ENCODE data around the gene MYO7B. TPM values are rescaled to one million over a fixed set of nuclear protein-coding genes. Genes with fewer than 3 reads are reported as not detected.

Gene MYO7B
- total RNA-seq, 2 experiments from 2014 or later: 0.15 to 0.17 TPM

DNA sequence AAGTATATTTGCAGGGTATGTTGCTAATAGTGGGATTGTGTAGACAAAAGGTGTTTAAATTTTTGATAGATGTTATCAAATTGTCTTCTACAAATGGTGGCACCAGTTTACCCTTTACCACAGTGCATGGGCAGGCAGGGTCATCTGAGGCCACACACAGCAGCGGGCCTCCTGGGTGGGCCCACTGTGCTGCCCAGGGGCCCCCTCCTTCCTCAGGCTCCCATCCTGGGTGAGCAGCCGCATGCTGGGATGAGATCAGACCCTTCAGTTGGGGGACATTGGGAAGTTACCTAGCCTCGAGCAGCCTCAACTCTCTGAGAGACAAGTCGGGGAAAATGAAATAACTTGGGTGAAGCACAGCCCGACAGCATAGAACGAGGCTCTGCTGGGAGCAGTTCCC lies 9.7 kb downstream of the MYO7B start:
- ChIA-PET POLR2A (no interaction called here), CTCF (no interaction called here)

DNA sequence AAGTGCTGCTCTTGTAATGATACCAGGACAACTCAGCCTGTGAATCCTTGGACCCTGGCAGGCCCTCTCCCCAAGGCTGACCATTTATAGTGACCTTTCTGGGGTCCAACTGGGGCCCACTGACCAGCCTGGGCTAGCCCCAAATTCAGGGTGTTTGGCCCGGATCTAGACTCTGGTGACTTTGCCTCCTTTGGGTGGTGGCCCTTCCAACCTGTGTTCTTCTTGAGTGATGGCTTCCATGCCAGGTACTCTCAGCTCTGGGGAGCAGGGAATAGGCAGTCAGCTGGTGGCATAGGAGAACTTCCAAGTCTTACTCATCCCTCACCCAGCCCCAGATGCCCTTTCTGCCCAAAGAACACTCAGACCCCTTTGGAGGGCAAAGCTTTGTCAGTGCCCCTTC lies 10.3 kb downstream of the MYO7B start:
- ChIA-PET POLR2A (no interaction called here), CTCF (no interaction called here)

DNA sequence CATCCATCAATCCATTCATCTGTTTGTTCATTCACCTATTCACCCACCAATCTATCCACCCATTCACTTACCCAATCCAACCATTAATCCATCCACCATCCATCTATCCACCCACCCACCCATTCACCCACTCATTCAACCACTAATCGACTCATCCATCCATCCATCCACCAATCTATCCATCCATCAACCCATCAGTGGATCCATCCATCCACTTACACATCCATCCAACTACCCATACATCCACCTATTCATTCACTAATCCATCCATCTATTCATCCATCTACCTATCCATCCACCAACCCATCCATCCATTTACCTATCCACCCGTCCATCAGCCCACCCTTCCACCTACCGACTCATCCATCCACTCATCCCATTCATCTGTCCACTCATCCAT lies 11.3 kb downstream of the MYO7B start:
- CTCF ChIA-PET: no interaction called here

DNA sequence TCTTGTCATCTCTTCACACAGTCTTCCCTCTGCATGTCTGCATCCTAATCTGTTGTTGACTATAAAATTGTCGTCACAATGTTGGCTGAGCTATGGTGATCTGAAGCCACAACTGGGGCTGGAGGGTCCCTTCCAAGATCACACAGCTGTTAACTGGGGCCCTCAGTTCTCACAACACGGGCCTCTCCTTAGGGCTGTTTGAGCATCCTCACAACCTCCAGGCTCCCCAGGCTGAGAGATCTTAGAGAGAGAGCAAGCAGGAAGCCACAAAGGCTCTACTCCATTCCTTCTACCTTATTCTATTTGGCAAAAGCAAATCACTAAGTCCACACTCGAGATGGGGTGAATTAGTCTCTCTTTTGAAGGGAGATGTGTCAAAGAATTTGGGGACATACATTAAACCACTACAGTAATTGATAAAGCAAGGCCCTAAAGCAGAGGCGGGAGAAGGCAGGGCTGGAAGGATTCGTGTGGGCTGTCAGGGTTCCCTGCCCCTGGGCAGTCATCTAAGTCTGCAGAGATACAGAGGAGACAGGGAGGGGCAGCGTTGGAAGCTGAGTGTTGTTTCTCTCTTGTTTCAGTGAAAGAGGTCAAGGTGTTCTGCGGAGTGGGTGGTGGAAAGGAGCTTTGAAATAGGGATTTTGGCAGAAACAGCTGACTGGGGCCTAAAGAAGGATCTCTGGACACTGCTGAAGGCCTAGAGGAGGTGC lies 15.9 kb downstream of the MYO7B start:
- POLR2A ChIA-PET: no interaction called here
- CTCF ChIA-PET: no interaction called here

More for the DNA sequence above, 11.3 kb downstream of the MYO7B start:
- POLR2A ChIA-PET: no interaction called here

DNA sequence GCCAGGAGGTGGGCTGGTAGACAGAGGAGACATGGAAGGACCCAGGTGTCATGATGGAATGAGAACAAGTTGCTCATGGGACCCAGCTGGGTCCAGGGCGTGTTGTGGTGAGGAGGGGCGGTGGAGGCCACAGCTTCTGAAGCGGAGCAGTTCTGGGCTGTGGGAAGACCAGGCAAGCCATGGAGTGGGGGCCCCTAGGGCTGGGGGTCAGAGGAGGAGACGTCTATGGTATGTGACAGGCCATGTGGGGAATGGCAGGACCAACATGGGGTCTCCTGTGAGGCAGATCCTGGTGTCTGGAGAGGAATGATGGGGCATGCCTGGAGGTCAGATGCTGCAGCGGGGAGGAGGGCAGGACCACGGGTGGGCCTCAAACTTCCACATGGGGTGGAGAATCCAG lies 16.9 kb downstream of the MYO7B start:
- ChIA-PET POLR2A (no interaction called here), CTCF (no interaction called here)

DNA sequence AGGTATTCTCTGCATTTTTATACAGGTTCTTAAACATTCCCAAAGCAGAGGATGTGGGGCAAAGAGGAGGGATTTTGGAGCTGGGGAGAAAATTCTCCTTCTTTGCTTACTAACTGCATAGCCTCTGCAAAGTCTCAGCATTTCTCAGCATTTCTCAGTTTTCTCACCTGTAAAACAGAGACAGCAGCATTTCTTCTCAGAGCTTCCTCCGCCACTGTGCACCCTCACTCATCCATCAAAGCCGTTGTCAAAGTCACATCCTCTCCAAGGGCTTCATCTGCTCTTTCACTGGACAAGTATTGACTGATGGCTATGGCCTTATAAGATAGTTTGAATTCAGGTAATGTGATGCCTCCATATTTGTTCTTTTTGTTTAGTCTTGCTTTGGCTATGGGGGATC lies 17.4 kb downstream of the MYO7B start:
- CTCF ChIA-PET: no interaction called here
- POLR2A ChIA-PET: no interaction called here

DNA sequence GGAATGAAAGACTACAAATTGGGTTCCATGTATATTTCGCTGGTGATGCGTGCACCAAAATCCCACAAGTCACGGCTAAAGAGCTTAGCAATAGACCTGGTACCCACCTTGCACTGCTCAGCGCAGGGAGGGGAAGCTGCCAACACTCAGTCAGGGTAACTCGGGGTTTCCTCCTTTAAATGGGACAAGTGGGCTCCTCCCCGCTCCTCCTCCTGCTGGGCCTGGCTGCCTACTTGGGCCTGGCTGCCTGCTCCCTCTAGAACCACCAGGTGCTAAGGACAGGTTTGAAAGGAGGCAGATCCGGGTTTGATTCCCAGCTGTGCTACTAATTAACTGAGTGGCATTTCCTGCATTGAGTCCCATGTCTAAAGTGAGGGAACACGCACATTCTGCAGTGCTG lies 23.4 kb downstream of the MYO7B start:
- ChIA-PET POLR2A (no interaction called here), CTCF (interaction anchor here (0.5 kb wide), 1 partner anchor 184 kb away, joined by 3 read pairs; no protein-coding TSS in a partner anchor)

DNA sequence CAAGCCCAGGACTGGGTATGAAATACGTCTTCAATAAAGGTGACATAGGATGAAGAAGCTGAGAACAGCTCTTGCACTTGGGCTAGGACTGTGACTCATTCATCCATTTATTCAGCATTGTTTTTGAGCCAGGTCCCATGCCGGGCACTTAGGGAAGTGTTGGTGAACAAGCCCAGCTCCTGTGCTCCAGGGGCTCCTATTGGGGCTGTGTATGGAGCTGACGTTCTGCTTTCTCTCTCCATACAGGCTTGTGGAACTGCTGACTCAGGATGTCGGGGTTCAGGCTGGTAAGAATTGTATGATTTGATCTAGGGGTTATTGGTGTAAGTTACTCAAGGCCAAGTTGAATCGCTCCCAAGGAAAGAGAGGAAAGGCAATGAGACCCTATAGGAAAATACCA lies 24.0 kb downstream of the MYO7B start:
- POLR2A ChIA-PET: no interaction called here
- CTCF ChIA-PET: interaction anchor here (0.5 kb wide), 1 partner anchor 183 kb away, joined by 3 read pairs; no protein-coding TSS in a partner anchor

DNA sequence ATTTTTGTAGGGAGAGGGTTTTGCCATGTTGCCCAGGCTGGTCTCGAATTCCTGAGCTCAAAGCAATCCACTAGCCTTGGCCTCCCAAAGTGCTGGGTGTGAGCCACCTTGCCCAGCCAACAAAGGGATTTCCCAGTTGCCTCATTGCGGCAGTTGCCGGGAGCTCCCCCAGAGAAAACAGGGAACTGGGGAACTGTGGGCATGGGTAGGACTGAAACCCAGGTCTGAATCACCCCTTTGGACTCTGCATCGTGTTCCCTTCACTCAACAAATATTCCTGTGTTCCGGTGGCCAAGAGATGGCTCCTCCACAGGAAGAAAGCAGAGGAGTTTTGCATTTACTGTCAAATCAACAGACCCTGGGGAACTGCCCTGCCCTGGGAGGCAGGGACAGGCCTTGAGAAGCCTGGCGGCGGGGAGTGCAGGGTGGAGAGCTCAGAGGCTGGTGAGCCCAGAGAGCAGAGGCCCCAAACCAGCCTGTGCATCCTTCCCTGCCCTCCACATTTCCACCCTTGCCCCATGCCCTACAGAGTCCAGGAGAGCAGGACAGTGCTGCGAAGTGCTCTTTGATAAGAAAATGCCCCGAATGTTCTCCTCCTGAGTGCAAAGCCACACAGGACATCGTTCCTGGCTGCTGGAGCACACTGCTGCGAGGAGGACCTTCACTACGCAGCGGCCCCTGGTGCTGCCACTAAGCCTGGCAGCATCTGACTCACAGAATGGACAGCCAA lies 24.9 kb downstream of the MYO7B start:
- ChIA-PET POLR2A (no interaction called here), CTCF (no interaction called here)

DNA sequence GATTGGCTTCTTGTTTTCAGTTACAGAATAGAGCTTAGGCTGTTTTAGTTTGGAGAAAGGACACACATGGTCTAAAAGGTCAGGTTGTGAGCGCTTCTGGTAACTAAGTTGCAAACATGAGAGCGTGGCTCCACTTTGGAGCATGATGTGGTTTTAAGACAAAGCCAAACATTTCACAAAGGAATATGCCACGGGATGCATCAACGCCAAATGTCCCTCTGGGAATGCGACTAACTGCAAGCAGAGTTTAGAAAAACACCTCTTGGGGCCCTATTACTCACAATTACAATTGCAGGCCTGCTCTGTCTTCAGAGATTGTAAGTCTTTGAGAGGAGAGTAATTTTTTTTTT lies 25.4 kb downstream of the MYO7B start:
- CTCF ChIA-PET: no interaction called here
- POLR2A ChIA-PET: no interaction called here

DNA sequence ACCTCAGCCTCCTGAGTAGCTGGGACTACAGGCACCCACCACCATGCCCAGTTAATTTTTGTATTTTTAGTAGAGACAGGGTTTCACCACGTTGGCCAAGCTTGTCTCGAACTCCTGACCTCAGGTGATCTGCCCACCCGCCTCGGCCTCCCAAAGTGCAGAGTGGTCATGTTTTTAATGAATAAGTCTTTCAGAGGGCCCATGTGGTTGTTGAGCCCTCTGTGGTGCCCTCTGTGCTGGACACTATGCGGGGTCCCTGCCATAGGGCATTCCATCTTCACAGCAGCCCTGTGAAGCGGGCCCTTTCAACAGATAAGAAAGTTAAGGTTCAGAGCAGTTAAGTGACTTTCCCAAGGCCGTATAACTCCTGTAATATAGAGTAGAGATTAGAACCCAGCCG lies 25.9 kb downstream of the MYO7B start:
- POLR2A ChIA-PET: no interaction called here
- CTCF ChIA-PET: no interaction called here

DNA sequence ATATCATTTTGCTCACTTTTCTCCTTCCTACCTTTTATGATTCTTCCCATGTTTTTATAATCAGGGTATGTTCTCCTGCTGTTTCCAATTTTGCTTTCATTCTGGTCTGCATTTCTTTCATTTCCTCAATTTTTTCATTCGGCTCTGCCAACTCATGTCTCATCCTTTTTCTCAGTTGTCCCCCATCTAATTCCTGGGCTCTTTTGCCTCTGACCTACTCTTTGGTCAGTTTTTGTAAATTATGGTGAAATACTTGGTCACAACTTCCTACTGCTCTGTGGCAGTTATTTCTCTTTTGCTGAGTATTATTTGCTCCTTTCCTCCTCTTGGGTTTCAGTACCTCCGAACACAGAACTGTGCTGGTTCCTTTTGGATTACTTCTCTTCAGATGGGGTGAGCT lies 27.5 kb downstream of the MYO7B start:
- ChIA-PET POLR2A (interaction anchor here (1.2 kb wide), 1 partner anchor 37 kb away, joined by 6 read pairs; the partner anchor contains the start of gene IWS1), CTCF (interaction anchor here (0.6 to 1.0 kb wide), 2 partner anchors 28 to 221 kb away, joined by 4 read pairs; no protein-coding TSS in a partner anchor)

DNA sequence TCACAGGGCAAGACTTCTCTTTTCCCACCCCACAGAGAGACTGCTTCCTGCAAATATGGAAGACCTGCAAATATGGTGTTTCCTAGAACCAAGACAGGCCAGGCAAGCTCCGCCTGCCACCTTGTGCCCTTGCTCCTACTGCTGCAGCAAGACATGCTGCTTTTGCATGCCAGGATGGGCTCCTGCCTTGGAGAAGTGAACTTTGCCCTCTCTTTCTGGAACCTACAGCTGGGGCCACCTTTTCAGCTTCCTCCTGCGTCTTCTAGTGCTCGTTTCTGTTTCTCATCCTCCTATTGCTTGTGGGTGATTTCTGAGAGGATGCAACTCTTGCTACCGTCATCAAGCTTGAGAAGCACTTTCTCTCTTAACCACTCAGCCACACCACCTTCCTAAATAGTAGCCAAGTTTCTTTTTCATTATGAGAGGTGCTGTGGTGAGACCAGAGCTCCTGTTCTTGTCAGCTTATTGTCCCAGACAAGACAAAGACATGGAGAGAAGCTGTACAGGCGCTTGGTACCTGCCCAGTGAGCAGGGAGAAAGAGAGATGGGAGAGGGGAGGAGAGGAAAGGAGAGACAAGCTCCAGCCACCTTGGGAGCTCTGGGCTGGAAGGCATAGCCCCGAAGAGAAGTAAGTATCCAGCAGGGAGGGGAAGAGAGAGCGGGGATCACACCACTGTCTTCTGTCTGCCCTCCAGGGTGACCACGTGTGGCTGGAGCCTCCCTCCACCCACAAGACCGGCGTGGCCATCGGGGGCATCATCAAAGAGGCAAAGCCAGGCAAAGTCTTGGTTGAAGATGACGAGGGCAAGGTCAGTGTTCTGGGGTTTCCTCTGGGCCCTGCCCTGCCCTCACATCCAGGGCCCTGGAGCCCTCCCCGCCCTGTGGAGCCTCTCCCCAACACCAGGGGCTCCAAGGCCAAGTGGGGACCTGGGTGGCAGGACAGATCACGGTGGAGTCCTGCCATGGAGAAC lies 28.3 kb downstream of the MYO7B start:
- CTCF ChIA-PET: interaction anchor here (1.0 kb wide), 1 partner anchor 28 kb away, joined by 4 read pairs; no protein-coding TSS in a partner anchor
- POLR2A ChIA-PET: interaction anchor here (1.2 kb wide), 1 partner anchor 38 kb away, joined by 6 read pairs; the partner anchor contains the start of gene IWS1

DNA sequence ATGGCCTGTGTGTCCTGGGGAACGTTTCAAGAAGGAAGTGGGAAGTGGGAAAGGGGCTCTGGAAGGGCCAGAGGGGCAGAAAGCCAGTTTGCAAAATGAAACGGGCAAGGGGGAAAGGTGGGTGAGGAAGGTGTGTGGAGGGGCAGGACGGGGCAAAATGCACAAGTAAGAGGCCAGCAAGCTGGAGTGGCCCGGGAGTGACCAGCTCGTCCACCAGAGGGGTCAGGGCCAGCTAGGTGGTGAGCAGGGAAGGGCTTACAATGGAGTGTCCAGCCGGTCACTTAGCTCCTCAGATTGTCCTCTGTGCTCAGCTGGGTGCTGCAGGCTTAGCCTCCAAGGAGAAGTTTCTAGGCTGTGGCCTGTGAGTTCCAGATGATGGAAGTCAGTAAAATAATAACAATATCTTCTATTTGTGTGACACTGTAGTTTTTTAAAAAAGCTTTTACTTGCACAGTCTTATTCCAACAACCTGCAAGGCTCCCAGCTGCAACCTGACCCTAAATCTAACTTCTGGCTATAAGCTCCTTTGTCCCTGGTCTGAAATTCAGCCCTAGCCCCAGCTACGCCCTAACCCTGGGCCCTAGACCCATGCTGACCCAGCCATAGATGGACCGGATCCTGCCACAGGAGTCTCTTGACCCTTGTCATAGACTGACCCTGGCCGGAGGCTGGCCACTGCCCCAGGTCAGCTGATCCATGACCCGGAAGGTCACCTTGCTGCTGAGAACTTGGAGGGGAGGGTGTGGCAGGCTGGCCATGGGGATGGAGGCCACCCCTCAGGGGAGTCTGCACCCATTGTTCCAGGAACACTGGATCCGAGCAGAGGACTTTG lies 29.2 kb downstream of the MYO7B start:
- ChIA-PET POLR2A (no interaction called here), CTCF (no interaction called here)

DNA sequence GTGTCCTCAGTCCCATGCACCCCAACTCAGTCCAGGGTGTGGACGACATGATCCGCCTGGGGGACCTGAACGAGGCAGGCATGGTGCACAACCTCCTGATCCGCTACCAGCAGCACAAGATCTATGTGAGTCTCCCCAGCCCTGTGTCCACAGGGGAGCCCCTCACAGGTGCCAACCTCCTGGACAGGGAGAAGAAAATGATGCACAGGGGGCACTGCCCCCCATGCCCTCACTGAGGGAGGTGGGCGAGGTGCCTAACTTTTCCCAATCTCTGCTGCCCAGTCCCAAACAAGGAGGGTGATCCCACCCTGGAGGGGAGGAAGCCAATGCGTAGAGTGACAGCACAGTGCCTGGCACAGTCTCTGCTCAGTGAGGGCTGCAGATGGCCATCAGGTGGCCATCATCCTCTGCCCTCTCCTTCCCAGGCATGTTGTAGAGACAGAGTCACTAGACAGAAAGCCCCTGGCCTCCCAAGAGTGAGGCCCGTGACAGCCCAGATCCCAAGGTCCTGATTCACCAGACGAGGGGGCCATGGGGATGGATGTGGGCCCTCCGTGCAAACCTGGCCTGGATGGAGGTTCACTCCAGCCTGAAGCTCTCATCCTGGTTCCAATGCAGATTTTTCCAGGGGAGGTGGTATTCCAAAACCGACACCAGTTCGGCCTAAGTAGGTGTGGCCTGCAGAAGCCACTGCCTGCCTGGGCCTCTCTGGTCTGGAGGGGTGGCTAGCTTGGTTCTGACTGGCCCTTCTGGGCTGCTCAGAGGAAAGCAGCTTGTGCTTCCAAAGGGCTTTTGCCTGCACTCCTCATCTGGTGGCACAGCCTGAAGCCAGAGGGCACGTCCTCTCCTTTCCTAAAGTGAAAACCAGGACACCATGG lies 30.0 kb downstream of the MYO7B start:
- POLR2A ChIA-PET: no interaction called here
- CTCF ChIA-PET: interaction anchor here (1.1 kb wide), 1 partner anchor 466 kb away, joined by 3 read pairs; no protein-coding TSS in a partner anchor

DNA sequence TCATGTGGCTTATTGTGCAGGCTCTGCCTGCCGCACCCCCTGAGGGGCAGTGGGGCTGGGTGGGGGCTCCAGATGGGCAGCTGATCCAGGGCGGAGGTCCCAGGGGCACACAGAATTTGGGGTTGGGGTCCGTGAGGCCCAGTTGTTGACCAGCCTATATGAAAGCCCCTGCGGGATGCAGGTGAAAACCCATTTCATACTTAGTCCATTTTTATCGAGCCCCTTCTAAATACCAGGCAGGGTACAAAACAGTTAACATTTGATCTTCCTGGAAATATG lies 30.6 kb downstream of the MYO7B start:
- ChIA-PET POLR2A (no interaction called here), CTCF (interaction anchor here (1.1 kb wide), 1 partner anchor 466 kb away, joined by 3 read pairs; no protein-coding TSS in a partner anchor)

DNA sequence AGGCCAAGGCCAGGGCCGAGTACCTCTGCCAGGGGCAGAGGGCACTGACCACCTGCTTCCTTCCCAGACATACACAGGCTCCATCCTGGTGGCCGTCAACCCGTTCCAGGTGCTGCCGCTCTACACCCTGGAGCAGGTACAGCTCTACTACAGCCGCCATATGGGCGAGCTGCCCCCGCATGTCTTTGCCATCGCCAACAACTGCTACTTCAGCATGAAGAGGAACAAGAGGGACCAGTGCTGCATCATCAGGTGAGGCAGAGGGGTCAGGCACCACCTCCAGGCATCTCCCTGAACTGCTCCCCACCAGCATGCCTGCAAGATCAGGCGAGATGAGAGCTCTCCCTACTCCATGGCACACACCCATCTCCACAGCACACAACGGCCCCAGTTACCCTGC lies 31.1 kb downstream of the MYO7B start:
- ChIA-PET POLR2A (no interaction called here), CTCF (interaction anchor here (1.1 kb wide), 1 partner anchor 465 kb away, joined by 3 read pairs; no protein-coding TSS in a partner anchor)

DNA sequence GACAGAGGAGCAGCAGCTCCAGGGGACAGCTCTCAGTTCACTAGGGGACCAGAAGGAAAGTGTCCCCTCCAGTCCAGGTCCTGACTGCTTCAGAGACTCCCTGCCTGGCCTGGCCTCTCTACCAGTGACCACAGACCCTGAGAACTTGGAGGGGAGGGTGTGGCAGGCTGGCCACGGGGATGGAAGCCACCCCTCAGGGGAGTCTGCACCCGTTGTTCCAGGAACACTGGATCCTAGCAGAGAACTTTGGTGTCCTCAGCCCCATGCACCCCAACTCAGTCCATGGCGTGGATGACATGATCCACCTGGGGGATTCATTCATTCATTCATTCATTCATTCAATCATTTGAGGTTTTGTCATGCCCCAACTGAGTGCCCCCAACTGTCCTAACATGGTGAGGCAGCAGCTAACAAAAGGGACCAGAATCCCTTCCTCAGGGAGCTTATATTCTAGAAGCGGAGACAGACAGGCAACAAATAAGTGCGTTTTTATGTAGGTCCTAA lies 31.9 kb downstream of the MYO7B start:
- POLR2A ChIA-PET: no interaction called here
- CTCF ChIA-PET: no interaction called here
